ENCODE measurements around the gene MEFV.
"Not testable (repeated sequence)": the region's sequence is repeated elsewhere in the genome, so short reads cannot be mapped to it uniquely, and the experiment has no call there.

MEFV gene

DNA sequence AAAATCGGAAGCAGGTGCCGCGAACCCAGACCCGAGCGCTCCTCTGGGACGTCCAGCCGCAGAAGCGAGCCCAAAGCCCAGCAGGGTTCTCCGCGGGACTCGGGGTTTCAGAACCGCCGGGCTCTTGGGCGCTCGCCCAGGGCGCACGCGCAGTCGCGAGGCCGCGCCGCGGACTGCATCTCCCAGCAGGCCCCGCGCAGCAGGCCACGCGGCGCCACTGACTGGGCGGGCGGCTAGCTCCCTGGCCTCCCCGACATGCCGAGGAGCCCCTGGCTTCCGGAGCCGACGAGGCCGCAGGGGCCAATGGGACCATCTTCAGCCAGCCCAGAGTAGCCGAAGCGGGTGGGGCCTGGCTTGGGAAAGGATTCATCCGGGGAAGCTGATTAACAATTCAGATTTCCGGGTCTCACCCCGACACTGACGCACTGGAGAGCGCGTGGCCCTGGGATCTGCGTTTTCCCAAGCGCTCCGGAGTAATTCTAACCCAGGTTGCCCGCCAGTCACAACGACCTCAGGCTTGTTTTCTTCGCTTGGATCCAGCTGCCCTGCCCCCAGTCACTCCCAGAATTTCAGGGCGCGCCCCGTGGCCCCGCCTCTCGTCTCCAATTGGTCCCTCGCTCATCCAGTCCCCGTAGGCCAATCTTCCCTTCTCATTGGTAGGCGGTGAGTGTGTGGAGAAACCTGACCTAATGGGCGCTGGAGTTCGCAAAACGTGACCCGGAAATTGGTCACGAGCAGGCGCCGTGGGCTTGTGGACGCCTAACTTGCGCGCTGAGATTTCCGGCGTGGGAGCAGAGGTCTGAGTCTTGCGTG, 26.5 kb upstream of the MEFV start, which contains the start of gene ZNF263:
TSS of gene ZNF263 (plus strand) at position 762 of the 813 bp plus-strand sequence. CDS start 328 bp downstream, outside the sequence.
- peaks cover 18% of the 10 kb centered on the region for H3K36me3 ChIP-seq (ENCODE audit: control insufficient read depth, insufficient read depth, low read length)
- H3K9ac ChIP-seq (ENCODE audit: low read depth, low read length) = peak within 1 kb of the TSS; percentile 95
- peaks cover 3% of the 10 kb centered on the region for H3K4me1 ChIP-seq (ENCODE audit: control insufficient read depth, insufficient read depth, low read length)
- H3K9me3 ChIP-seq (ENCODE audit: control insufficient read depth, insufficient read depth, low read length) = peaks cover 6% of the 10 kb centered on the region
- no peaks in the 10 kb centered on the region for H3K27me3 ChIP-seq (ENCODE audit: control insufficient read depth, insufficient read depth, low read length)
- peak within 1 kb of the TSS; percentile 86 for H3K4me3 ChIP-seq (ENCODE audit: low read depth, low read length)

DNA sequence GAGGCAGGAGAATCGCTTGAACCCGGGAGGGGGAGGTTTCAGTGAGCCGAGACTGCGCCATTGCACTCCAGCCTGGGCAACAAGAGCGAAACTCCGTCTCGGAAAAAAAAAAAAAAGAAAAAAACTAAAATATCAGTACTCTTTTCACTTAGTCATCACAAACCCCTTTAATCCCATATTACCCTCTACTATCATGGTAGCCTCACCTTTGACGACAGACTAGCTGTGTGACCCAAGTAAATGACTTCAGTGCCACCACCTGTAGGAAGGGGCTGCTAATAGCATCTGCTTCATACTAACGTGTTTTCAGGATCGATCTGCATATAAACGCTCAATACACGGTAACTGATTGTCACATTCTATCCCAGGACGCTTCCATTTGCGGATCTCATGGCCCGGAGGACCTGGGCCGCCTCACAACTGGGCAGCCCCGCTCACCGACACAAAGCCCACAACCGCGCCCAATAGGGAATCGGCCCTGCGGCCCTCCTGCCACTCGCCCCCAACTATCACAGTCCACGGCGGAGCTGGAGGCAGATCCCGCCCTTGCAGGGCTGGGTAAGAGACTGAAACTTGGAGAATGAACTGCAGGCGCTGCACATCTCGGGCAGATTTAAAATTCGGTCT, 25.8 kb upstream of the MEFV start:
- H3K9ac ChIP-seq (ENCODE audit: low read depth, low read length) = peak overlapping the region; percentile 94
- peak overlapping the region; percentile 86 for H3K4me3 ChIP-seq (ENCODE audit: low read depth, low read length)
- H3K4me1 ChIP-seq (ENCODE audit: control insufficient read depth, insufficient read depth, low read length) = peaks cover 3% of the 10 kb centered on the region
- peaks cover 6% of the 10 kb centered on the region for H3K9me3 ChIP-seq (ENCODE audit: control insufficient read depth, insufficient read depth, low read length)
- H3K27me3 ChIP-seq (ENCODE audit: control insufficient read depth, insufficient read depth, low read length) = no peaks in the 10 kb centered on the region
- peaks cover 15% of the 10 kb centered on the region for H3K36me3 ChIP-seq (ENCODE audit: control insufficient read depth, insufficient read depth, low read length)

GRCh38 chr16:3281222-3281820, 24.9 kb upstream of the MEFV start:
- Histone ChIP-seq H3K9me3 (ENCODE audit: control insufficient read depth, insufficient read depth, low read length) (peaks cover 2% of the 10 kb centered on the region), H3K4me3 (ENCODE audit: low read depth, low read length) (no peak overlapping the region), H3K36me3 (ENCODE audit: control insufficient read depth, insufficient read depth, low read length) (peaks cover 9% of the 10 kb centered on the region), H3K9ac (ENCODE audit: low read depth, low read length) (no peak overlapping the region), H3K27me3 (ENCODE audit: control insufficient read depth, insufficient read depth, low read length) (peaks cover 3% of the 10 kb centered on the region), H3K4me1 (ENCODE audit: control insufficient read depth, insufficient read depth, low read length) (peaks cover 3% of the 10 kb centered on the region)

GRCh38 chr16:3276679-3277078, 20.2 kb upstream of the MEFV start:
- peaks cover 2% of the 10 kb centered on the region for H3K4me1 ChIP-seq (ENCODE audit: control insufficient read depth, insufficient read depth, low read length)
- H3K9ac ChIP-seq (ENCODE audit: low read depth, low read length) = no peak overlapping the region
- H3K9me3 ChIP-seq (ENCODE audit: control insufficient read depth, insufficient read depth, low read length) = no peaks in the 10 kb centered on the region
- no peaks in the 10 kb centered on the region for H3K36me3 ChIP-seq (ENCODE audit: control insufficient read depth, insufficient read depth, low read length)
- H3K27me3 ChIP-seq (ENCODE audit: control insufficient read depth, insufficient read depth, low read length) = peaks cover 3% of the 10 kb centered on the region
- no peak overlapping the region for H3K4me3 ChIP-seq (ENCODE audit: low read depth, low read length)

- no peaks in the 10 kb centered on the region for H3K9me3 ChIP-seq (ENCODE audit: control insufficient read depth, insufficient read depth, low read length)
- peaks cover 3% of the 10 kb centered on the region for H3K27me3 ChIP-seq (ENCODE audit: control insufficient read depth, insufficient read depth, low read length)
- peaks cover 2% of the 10 kb centered on the region for H3K4me1 ChIP-seq (ENCODE audit: control insufficient read depth, insufficient read depth, low read length)
- H3K36me3 ChIP-seq (ENCODE audit: control insufficient read depth, insufficient read depth, low read length) = no peaks in the 10 kb centered on the region
- no peak overlapping the region for H3K4me3 ChIP-seq (ENCODE audit: low read depth, low read length)
- H3K9ac ChIP-seq (ENCODE audit: low read depth, low read length) = no peak overlapping the region
Measured at GRCh38 chr16:3274947-3275346, 18.5 kb upstream of the MEFV start.

GRCh38 chr16:3274490-3274889, 18.1 kb upstream of the MEFV start:
- Histone ChIP-seq H3K9ac (ENCODE audit: low read depth, low read length) (no peak overlapping the region), H3K9me3 (ENCODE audit: control insufficient read depth, insufficient read depth, low read length) (no peaks in the 10 kb centered on the region), H3K4me1 (ENCODE audit: control insufficient read depth, insufficient read depth, low read length) (peaks cover 2% of the 10 kb centered on the region), H3K4me3 (ENCODE audit: low read depth, low read length) (no peak overlapping the region), H3K36me3 (ENCODE audit: control insufficient read depth, insufficient read depth, low read length) (no peaks in the 10 kb centered on the region), H3K27me3 (ENCODE audit: control insufficient read depth, insufficient read depth, low read length) (peaks cover 3% of the 10 kb centered on the region)

DNA sequence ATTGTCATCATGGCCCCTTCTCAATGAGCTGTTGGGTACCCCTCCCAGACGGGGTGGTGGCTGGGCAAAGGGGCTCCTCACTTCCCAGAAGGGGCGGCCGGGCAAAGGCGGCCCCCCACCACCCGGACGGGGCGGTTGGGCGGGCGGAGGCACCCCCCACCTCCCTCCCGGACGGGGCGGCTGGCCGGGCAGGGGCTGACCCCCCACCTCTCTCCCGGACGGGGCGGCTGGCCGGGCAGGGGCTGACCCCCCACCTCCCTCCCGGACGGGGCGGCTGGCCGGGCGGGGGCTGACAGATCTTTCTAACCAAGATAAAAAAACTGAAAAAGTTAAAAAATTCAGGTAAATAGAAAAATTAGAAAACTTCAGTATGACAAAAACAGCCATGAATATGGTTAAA, 14.8 kb upstream of the MEFV start:
- H3K9me3 ChIP-seq (ENCODE audit: control insufficient read depth, insufficient read depth, low read length); H3K4me3 ChIP-seq (ENCODE audit: low read depth, low read length); H3K4me1 ChIP-seq (ENCODE audit: control insufficient read depth, insufficient read depth, low read length); H3K9ac ChIP-seq (ENCODE audit: low read depth, low read length); H3K27me3 ChIP-seq (ENCODE audit: control insufficient read depth, insufficient read depth, low read length); H3K36me3 ChIP-seq (ENCODE audit: control insufficient read depth, insufficient read depth, low read length): not testable (repeated sequence)

DNA sequence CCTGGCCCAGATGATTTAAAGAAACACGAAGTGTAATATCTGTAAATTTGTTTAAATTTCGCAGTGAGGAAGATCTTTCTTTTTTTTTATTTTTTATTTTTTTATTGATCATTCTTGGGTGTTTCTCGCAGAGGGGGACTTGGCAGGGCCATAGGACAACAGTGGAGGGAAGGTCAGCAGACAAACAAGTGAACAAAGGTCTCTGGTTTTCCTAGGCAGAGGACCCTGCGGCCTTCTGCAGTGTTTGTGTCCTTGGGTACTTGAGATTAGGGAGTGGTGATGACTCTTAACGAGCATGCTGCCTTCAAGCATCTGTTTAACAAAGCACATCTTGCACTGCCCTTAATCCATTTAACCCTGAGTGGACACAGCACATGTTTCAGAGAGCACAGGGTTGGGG, 14.3 kb upstream of the MEFV start:
- H3K9ac ChIP-seq (ENCODE audit: low read depth, low read length); H3K9me3 ChIP-seq (ENCODE audit: control insufficient read depth, insufficient read depth, low read length); H3K4me3 ChIP-seq (ENCODE audit: low read depth, low read length); H3K27me3 ChIP-seq (ENCODE audit: control insufficient read depth, insufficient read depth, low read length); H3K36me3 ChIP-seq (ENCODE audit: control insufficient read depth, insufficient read depth, low read length); H3K4me1 ChIP-seq (ENCODE audit: control insufficient read depth, insufficient read depth, low read length): not testable (repeated sequence)

DNA sequence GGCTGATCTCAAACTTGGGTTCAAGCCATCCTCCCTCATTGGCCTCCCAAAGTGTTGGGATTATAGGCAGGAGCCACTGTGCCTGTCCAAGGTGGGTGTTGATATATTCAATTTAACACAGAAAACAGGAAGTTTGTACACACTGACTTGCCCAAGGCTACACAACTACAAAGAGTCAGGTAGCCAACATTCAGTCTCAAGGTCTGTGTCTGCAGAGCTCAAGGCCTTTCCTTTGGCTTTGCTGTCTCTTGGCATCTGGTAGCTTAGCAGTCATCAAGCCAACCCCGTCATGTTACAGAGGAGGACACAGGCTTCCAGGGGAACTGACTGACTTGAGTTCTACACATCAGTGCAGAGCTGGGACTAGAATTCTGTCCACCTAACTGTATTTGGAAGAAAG, 11.9 kb upstream of the MEFV start:
- Histone ChIP-seq H3K9me3 (ENCODE audit: control insufficient read depth, insufficient read depth, low read length) (no peaks in the 10 kb centered on the region), H3K27me3 (ENCODE audit: control insufficient read depth, insufficient read depth, low read length) (no peaks in the 10 kb centered on the region), H3K36me3 (ENCODE audit: control insufficient read depth, insufficient read depth, low read length) (no peaks in the 10 kb centered on the region), H3K4me1 (ENCODE audit: control insufficient read depth, insufficient read depth, low read length) (no peaks in the 10 kb centered on the region), H3K4me3 (ENCODE audit: low read depth, low read length) (no peak overlapping the region), H3K9ac (ENCODE audit: low read depth, low read length) (no peak overlapping the region)

DNA sequence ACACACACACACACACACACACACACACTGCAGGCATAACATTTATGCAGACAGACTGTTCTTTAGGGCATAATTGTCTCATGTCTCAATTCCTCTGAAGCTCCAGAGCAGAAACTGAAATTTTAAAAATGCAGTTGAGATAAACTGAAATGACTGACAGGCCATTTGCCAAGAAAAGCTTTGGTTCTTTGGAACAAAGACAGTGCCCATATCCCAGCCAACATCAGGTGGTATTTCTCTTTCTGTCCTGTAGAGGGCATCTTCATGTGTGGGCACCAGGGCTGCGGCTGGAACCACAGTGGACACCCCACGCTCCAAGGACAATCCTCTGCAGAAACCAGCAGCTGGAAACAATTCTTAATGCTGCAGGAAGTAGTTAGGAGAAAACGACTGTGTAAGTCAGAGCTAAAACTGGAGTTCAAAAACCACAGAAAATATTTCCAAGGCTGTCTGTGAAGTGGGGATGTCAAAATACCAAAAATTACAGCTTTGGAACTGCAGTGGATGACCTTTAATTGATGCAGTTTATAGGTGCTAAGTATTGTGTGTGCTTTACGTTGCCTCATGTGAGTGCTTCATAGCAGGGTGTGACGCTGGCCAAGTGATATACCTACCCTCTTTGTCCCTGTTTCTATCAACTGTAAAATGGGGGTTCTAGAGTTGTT, 10.6 kb upstream of the MEFV start:
- no peaks in the 10 kb centered on the region for H3K27me3 ChIP-seq (ENCODE audit: control insufficient read depth, insufficient read depth, low read length)
- no peak overlapping the region for H3K4me3 ChIP-seq (ENCODE audit: low read depth, low read length)
- no peaks in the 10 kb centered on the region for H3K36me3 ChIP-seq (ENCODE audit: control insufficient read depth, insufficient read depth, low read length)
- H3K9me3 ChIP-seq (ENCODE audit: control insufficient read depth, insufficient read depth, low read length) = no peaks in the 10 kb centered on the region
- H3K9ac ChIP-seq (ENCODE audit: low read depth, low read length) = no peak overlapping the region
- no peaks in the 10 kb centered on the region for H3K4me1 ChIP-seq (ENCODE audit: control insufficient read depth, insufficient read depth, low read length)

DNA sequence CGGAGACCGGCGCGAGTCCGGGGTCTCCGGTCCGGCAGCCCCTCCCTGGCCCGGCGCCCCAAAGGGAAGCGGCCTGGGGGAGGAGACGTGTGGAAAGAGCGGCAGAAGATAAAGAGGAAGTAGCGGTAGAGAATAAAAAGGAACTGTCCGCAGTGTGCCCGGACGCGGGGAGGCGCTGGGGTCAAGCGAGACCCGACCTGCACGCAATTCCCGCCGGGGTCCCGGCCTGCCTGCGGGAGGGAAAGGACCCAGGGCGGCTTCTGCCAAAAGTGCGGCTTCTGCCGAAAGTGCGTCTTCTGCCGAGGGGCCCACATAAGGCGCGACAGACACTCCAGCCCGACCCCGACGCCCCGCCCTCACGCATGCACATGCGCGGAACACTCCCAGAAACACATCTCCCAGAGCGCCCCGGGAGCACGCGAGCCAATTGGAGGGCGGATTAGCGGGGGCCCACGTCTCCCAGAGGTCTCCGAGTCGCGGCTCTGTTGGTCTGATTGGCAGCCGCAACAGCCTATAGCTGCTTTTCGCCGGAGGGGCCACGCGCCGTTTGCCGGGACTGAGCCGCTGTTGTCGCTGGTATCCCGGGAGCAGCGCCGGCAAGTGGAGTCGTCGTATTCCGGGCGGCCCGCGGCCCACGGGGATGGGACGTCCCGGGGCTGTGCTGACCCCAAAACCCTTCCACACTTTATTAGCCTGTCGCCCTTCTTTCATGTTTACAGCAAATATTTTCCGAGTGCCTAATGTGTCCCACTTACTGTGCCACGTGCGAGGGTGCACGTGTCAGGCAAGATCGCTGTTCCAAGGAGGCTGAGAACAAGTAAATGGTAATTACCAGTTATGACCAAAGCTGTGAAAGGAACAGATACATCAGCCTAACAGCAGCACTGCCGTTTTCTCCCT, 8.0 kb upstream of the MEFV start:
- H3K4me1 ChIP-seq (ENCODE audit: control insufficient read depth, insufficient read depth, low read length) = no peaks in the 10 kb centered on the region
- H3K9me3 ChIP-seq (ENCODE audit: control insufficient read depth, insufficient read depth, low read length) = no peaks in the 10 kb centered on the region
- H3K4me3 ChIP-seq (ENCODE audit: low read depth, low read length) = peak overlapping the region; percentile 65
- H3K27me3 ChIP-seq (ENCODE audit: control insufficient read depth, insufficient read depth, low read length) = peaks cover 3% of the 10 kb centered on the region
- no peaks in the 10 kb centered on the region for H3K36me3 ChIP-seq (ENCODE audit: control insufficient read depth, insufficient read depth, low read length)
- H3K9ac ChIP-seq (ENCODE audit: low read depth, low read length) = no peak overlapping the region

Measured in iPS-15b (cell line).